ENCODE results near the gene CHRM5.

The CHRM5 gene

GRCh38 chr15:34102175-34102925, 134.1 kb downstream of the CHRM5 start:
- DNase-seq: no peak

GRCh38 chr15:34106423-34106822, 138.1 kb downstream of the CHRM5 start:
- DNase-seq: no peak

- no peak for DNase-seq
Measured at GRCh38 chr15:34107315-34107714, 139.0 kb downstream of the CHRM5 start.

GRCh38 chr15:34109797-34110663, 141.7 kb downstream of the CHRM5 start:
- no peak for DNase-seq

- DNase-seq: no peak
Measured at GRCh38 chr15:34111488-34111887, 143.2 kb downstream of the CHRM5 start.

GRCh38 chr15:34114215-34114614, 145.9 kb downstream of the CHRM5 start:
- DNase-seq: no peak

GRCh38 chr15:34114739-34115138, 146.4 kb downstream of the CHRM5 start:
- DNase-seq: no peak

GRCh38 chr15:34116620-34117019, 148.3 kb downstream of the CHRM5 start:
- DNase-seq: no peak
